Measurements from ENCODE around the gene RPL29. TPM values are rescaled to one million over a fixed set of nuclear protein-coding genes. Genes with fewer than 3 reads are reported as not detected.

RPL29 gene
- total and polyA plus RNA-seq, 2 of the 13 experiments (the other 11 are each of a cell fraction or from before 2014, with no cell fraction given): 1,348 to 2,263 TPM

DNA sequence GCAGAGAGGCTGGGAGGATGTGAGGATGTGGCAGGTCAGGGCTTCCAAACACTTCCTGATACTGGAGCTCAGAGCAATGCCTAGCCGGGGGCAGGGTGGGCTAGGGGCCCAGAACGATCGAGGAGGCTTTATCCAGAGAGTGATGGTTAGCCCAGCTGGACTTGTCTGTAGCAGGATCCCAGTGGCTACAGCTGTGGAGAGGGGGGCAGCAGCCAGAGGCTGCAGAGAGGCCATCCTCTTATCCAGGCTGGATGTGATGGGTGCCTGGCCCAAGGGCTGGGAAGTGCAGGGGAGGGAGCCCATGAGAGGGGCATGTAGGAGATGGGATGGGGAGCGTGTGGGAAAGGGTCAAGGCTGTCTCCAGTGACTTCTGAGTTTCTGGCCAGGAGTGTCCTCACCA, 48.9 kb downstream of the RPL29 start:
- H3K79me2 ChIP-seq (ENCODE audit: insufficient read depth, low read length): no peaks in the 10 kb centered on the region
- H3K4me3 ChIP-seq (replicated peaks in 1 of 3; ENCODE audit: insufficient read depth in 1 of 3, low read depth in 2 of 3, low read length in 3 of 3): no peak overlapping the region
- in situ Hi-C loops (cut with HindIII; ENCODE audit: extremely low pct_ligation_motif_present, low pct_unique_long_range_greater_than_20kb) (no loop called here), intact Hi-C loops (cut with micrococcal nuclease; ENCODE audit: unreplicated experiment) (no loop called here)
- WGBS (ENCODE audit: low lambda C conversion rate): 94% methylated on average over 4 of the region's 4 CpGs
- H3K27me3 ChIP-seq (ENCODE audit: control insufficient read depth in 1 of 2, insufficient read depth in 2 of 2, low read length in 2 of 2): no peaks in the 10 kb centered on the region
- H3K9ac ChIP-seq (ENCODE audit: insufficient read depth, low read depth, low read length): no peak overlapping the region
- no peak for DNase-seq (ENCODE audit: low spot score)
- no peaks in the 10 kb centered on the region for H3K36me3 ChIP-seq (replicated peaks in 1 of 2; ENCODE audit: control insufficient read depth in 1 of 2, insufficient read depth in 2 of 2, low read length in 2 of 2)
- no peak for FAIRE-seq
- no peaks in the 10 kb centered on the region for H4K20me1 ChIP-seq (ENCODE audit: insufficient read depth, low read length)
- ATAC-seq: no peak
- BruUV-seq (replicated peaks): no TSS peak
- TF ChIP-seq NRL (CRISPR knock-in tag; IDR thresholded peaks at IDR 0.05; ENCODE audit: borderline replicate concordance): no peak
- H2AFZ ChIP-seq (ENCODE audit: low read length): no peak overlapping the region
- ChIA-PET CTCF (ENCODE audit: low intra/inter-chr PET ratio, low total read pairs) (no interaction called here), POLR2A (interaction anchor here (0.7 kb wide), 1 partner anchor 15 kb away, joined by 3 read pairs; no protein-coding TSS in a partner anchor)
- peaks cover 26% of the 10 kb centered on the region for H3K4me1 ChIP-seq (ENCODE audit: insufficient read depth, low read length)
- no peak overlapping the region for H3K27ac ChIP-seq (ENCODE audit: extremely low read length, insufficient read depth, low read length)
- H3K9me3 ChIP-seq (ENCODE audit: low read length): no peaks in the 10 kb centered on the region
- no peak overlapping the region for H3K4me2 ChIP-seq (ENCODE audit: low read depth, low read length)

DNA sequence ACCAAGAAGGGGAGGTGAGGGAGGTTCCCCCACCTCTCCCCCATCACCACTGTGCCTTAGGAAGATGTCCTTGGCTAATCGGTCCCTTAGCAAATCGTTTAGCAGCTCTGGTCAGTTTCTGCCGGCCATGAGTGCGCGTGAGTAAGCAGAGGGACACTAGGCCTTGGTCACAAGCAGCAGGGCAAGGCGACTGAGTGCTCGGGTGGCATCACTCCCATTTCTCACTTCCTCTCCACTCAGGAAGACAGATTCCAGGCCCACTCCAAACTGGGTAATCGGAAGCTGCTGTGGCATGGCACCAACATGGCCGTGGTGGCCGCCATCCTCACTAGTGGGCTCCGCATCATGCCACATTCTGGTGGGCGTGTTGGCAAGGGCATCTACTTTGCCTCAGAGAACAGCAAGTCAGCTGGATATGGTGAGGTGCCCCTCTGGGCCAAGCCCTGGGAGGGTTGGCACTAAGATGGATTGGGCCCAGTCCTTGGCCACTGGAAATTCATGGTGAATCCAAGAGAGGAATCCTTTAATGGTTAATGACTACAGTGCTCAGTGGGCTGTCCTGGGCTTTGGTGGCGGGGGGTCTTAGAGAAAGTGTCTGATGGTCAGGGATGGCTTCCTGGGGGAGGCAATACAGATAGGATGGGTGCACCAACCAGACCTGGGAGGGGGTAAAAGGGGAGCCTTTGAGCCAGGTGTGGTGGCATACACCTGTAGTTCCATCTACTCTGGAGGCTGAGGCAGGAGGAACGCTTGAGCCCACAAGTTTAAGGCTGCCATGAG, 49.6 kb downstream of the RPL29 start:
- in situ Hi-C loops (cut with HindIII; ENCODE audit: extremely low pct_ligation_motif_present, low pct_unique_long_range_greater_than_20kb): no loop called here
- WGBS (ENCODE audit: low lambda C conversion rate): 97% methylated on average over 14 of the region's 14 CpGs

More for the DNA sequence above, 49.6 kb downstream of the RPL29 start:
- H3K4me3 ChIP-seq (replicated peaks in 1 of 3; ENCODE audit: insufficient read depth in 1 of 3, low read depth in 2 of 3, low read length in 3 of 3): no peak overlapping the region
- TF ChIP-seq ZNF451 (CRISPR knock-in tag; IDR thresholded peaks at IDR 0.05): no peak
- no peak for TF ChIP-seq ZBTB42 (CRISPR knock-in tag; IDR thresholded peaks at IDR 0.05)
- TF ChIP-seq, protein P1, sequence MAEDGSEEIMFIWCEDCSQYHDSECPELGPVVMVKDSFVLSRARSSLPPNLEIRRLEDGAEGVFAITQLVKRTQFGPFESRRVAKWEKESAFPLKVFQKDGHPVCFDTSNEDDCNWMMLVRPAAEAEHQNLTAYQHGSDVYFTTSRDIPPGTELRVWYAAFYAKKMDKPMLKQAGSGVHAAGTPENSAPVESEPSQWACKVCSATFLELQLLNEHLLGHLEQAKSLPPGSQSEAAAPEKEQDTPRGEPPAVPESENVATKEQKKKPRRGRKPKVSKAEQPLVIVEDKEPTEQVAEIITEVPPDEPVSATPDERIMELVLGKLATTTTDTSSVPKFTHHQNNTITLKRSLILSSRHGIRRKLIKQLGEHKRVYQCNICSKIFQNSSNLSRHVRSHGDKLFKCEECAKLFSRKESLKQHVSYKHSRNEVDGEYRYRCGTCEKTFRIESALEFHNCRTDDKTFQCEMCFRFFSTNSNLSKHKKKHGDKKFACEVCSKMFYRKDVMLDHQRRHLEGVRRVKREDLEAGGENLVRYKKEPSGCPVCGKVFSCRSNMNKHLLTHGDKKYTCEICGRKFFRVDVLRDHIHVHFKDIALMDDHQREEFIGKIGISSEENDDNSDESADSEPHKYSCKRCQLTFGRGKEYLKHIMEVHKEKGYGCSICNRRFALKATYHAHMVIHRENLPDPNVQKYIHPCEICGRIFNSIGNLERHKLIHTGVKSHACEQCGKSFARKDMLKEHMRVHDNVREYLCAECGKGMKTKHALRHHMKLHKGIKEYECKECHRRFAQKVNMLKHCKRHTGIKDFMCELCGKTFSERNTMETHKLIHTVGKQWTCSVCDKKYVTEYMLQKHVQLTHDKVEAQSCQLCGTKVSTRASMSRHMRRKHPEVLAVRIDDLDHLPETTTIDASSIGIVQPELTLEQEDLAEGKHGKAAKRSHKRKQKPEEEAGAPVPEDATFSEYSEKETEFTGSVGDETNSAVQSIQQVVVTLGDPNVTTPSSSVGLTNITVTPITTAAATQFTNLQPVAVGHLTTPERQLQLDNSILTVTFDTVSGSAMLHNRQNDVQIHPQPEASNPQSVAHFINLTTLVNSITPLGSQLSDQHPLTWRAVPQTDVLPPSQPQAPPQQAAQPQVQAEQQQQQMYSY (CRISPR knock-in tag; IDR thresholded peaks at IDR 0.05): no peak
- TF ChIP-seq ZSCAN25 (CRISPR knock-in tag; IDR thresholded peaks at IDR 0.05): no peak
- no peak for TF ChIP-seq XRCC5 (optimal IDR thresholded peaks at IDR 0.05; ENCODE audit: low read length)
- TF ChIP-seq ZNF101 (CRISPR knock-in tag; IDR thresholded peaks at IDR 0.05; ENCODE audit: borderline replicate concordance, low read depth): no peak
- no peak for TF ChIP-seq TMF1 (CRISPR knock-in tag; IDR thresholded peaks at IDR 0.05; ENCODE audit: low read depth)
- TF ChIP-seq NFYB (CRISPR knock-in tag; IDR thresholded peaks at IDR 0.05): no peak
- H3K27me3 ChIP-seq (ENCODE audit: control insufficient read depth in 1 of 2, insufficient read depth in 2 of 2, low read length in 2 of 2): no peaks in the 10 kb centered on the region; a peak in 1 of 5 replicates
- ChIA-PET POLR2A (interaction anchor here (0.7 kb wide), 1 partner anchor 14 kb away, joined by 3 read pairs; no protein-coding TSS in a partner anchor), CTCF (ENCODE audit: low intra/inter-chr PET ratio, low total read pairs) (no interaction called here)
- no TSS peak for BruUV-seq (replicated peaks)
- ATAC-seq (no peak), DNase-seq (ENCODE audit: low spot score) (no peak), FAIRE-seq (no peak)
- no peak overlapping the region for H3K9ac ChIP-seq (ENCODE audit: insufficient read depth, low read depth, low read length)
- intact Hi-C loops (cut with micrococcal nuclease; ENCODE audit: unreplicated experiment): no loop called here
- no peaks in the 10 kb centered on the region for H4K20me1 ChIP-seq (ENCODE audit: insufficient read depth, low read length)
- H3K27ac ChIP-seq (ENCODE audit: extremely low read length, insufficient read depth, low read length): no peak overlapping the region
- H3K79me2 ChIP-seq (ENCODE audit: insufficient read depth, low read length): peaks cover 2% of the 10 kb centered on the region
- peaks cover 19% of the 10 kb centered on the region for H3K4me1 ChIP-seq (ENCODE audit: insufficient read depth, low read length)
- no peaks in the 10 kb centered on the region for H3K36me3 ChIP-seq (replicated peaks in 1 of 2; ENCODE audit: control insufficient read depth in 1 of 2, insufficient read depth in 2 of 2, low read length in 2 of 2)
- H3K9me3 ChIP-seq (ENCODE audit: low read length): no peaks in the 10 kb centered on the region
- no peak overlapping the region for H2AFZ ChIP-seq (ENCODE audit: low read length)
- H3K4me2 ChIP-seq (ENCODE audit: low read depth, low read length): no peak overlapping the region

All from HepG2 (cell line).